Activated CD8-positive, alpha-beta memory T cell treated with anti-CD3 and anti-CD28 coated beads, Interleukin-2, amount 10 ng/mL, durations not matched to agents 7 days and 5 days (primary cell): Measurements from ENCODE around the gene GABRB2. TPM values are rescaled to one million over a fixed set of nuclear protein-coding genes. Genes with fewer than 3 reads are reported as not detected.

Source experiments
- ATAC-seq: fragments of 150-1000 bp; cut with Tn5 transposase; one replicate; pipeline ENCODE4 v1.10.0; 2021; ENCODE audit warnings: moderate library complexity
- CTCF ChIA-PET: fragments of 350-600 bp; sonication (Branson Sonifier 250); formaldehyde crosslinking; loops from one replicate; lab custom pipeline; 2021; ENCODE audit warnings: antibody characterized with exemption; lab: Charles Lee
- DNase-seq: peaks from one replicate; pipeline ENCODE4 v3.0.0-alpha.2; 2020
- H3K27ac Mint-ChIP-seq: one replicate; pipeline ENCODE4 v1.8.0; 2021; ENCODE audit warnings: mild to moderate bottlenecking, mixed read lengths
- H3K27me3 Mint-ChIP-seq: one replicate; pipeline ENCODE4 v1.8.0; 2021; ENCODE audit warnings: mixed read lengths
- H3K36me3 Mint-ChIP-seq: one replicate; pipeline ENCODE4 v1.8.0; 2021; ENCODE audit warnings: mild to moderate bottlenecking, mixed read lengths
- H3K4me1 Mint-ChIP-seq: one replicate; pipeline ENCODE4 v1.8.0; 2021; ENCODE audit warnings: mixed read lengths
- H3K4me3 Mint-ChIP-seq: one replicate; pipeline ENCODE4 v1.8.0; 2021; ENCODE audit warnings: mild to moderate bottlenecking, moderate library complexity, mixed read lengths
- H3K9me3 Mint-ChIP-seq: one replicate; pipeline ENCODE4 v1.8.0; 2022; ENCODE audit warnings: low read depth, mixed read lengths
- total RNA-seq, 2 experiments: library from RNA; stranded (reverse); gene quantifications; one replicate each; pipeline ENCODE4 v1.2.3, GENCODE V29; 2021

The GABRB2 gene
- total RNA-seq, 2 experiments from 2014 or later: not detected

DNA sequence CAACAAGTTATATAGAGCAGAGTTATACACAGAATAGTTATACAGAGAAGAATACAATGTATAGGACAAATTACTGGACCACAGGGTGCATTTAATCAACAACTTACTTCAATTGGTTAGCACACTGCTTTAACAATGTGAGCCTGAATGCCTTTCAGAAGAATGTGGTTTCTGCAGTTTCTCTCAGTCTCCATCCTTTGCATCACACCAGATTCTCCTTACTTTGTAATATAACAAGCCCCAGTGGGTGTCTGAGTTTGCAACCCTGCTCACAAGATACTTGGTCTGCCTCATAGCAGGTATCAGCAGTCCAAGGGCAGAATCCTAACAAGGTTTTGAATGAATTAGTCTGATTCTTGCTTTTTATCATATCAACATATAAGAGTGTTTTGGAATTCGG, 114.6 kb downstream of the GABRB2 start:
- no peak overlapping the region for H3K27ac Mint-ChIP-seq
- H3K4me3 Mint-ChIP-seq: no peak overlapping the region
- DNase-seq (no peak), ATAC-seq (no peak)
- H3K4me1 Mint-ChIP-seq: no peaks in the 10 kb centered on the region
- H3K9me3 Mint-ChIP-seq: peaks cover 2% of the 10 kb centered on the region
- CTCF ChIA-PET: no interaction called here
- no peaks in the 10 kb centered on the region for H3K36me3 Mint-ChIP-seq
- no peaks in the 10 kb centered on the region for H3K27me3 Mint-ChIP-seq

DNA sequence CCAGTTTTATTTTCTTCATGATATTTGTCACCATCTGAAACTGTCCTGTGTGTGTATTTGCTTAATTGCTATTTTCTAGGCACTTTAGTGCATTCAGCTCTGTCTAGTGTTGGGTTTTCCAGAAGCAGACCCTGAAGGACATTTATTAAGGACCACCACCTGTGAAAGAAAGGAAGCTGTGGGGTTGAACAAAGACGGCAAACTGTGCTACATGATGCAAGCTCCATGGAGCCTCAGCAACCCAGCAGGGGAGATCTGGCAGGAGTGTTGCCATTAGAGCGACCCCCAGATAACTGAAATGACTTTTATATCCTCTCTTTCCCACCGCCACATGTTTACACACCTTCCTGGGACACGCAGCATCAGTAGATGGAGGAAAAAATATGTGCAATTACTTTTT, 125.5 kb downstream of the GABRB2 start:
- no peak for DNase-seq
- CTCF ChIA-PET: no interaction called here

DNA sequence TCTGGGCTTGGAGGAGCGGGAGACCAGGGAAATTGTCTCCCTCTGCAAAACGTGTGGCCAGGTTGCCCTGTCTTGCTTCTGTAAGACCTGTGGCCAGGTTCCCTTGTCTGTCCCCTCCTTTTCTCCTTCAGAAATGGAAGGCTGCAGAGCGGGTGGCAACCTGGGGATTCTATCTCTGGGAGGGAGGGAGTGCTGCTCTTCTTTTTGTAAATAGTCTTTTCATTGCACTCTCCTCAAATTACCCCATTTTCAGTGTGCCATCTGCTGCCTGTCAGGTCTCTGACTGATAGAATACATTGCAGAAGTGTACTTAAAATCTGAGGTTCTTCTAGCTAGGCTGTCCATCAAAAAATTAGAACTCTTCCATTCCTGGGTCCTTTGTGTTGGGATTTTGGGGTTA, 126.0 kb downstream of the GABRB2 start:
- Mint-ChIP-seq H3K27me3 (no peaks in the 10 kb centered on the region), H3K27ac (no peak overlapping the region), H3K36me3 (no peaks in the 10 kb centered on the region), H3K4me1 (no peaks in the 10 kb centered on the region), H3K9me3 (no peaks in the 10 kb centered on the region), H3K4me3 (no peak overlapping the region)
- ATAC-seq (no peak), DNase-seq (no peak)
- CTCF ChIA-PET: no interaction called here

More for the DNA sequence above, 125.5 kb downstream of the GABRB2 start:
- no peaks in the 10 kb centered on the region for H3K9me3 Mint-ChIP-seq
- H3K27me3 Mint-ChIP-seq: no peaks in the 10 kb centered on the region
- H3K27ac Mint-ChIP-seq: no peak overlapping the region
- H3K4me3 Mint-ChIP-seq: no peak overlapping the region
- H3K4me1 Mint-ChIP-seq: no peaks in the 10 kb centered on the region
- no peak for ATAC-seq
- H3K36me3 Mint-ChIP-seq: no peaks in the 10 kb centered on the region

DNA sequence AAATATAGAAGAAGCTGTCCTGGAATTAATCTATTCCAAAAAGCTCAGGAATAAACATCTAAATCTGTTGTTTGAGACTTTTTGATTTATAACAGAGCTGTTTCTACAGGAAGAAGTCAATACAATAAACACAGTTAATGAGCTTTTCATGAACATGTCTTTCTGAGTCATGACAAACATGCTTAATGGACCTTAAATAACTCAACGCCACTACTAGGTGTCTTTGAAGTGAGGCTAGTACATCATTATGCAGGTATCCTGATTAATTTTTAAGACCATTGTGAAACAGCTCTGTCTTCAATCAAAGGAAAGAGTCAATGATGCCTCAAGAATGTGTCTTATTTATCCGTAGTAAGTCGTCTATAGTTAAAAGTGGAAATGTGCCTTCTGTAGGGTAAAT, 131.6 kb downstream of the GABRB2 start:
- CTCF ChIA-PET: no interaction called here
- no peaks in the 10 kb centered on the region for H3K27me3 Mint-ChIP-seq
- H3K4me3 Mint-ChIP-seq: no peak overlapping the region
- peaks cover 2% of the 10 kb centered on the region for H3K9me3 Mint-ChIP-seq
- DNase-seq (no peak), ATAC-seq (no peak)
- H3K27ac Mint-ChIP-seq: no peak overlapping the region
- no peaks in the 10 kb centered on the region for H3K36me3 Mint-ChIP-seq
- no peaks in the 10 kb centered on the region for H3K4me1 Mint-ChIP-seq

DNA sequence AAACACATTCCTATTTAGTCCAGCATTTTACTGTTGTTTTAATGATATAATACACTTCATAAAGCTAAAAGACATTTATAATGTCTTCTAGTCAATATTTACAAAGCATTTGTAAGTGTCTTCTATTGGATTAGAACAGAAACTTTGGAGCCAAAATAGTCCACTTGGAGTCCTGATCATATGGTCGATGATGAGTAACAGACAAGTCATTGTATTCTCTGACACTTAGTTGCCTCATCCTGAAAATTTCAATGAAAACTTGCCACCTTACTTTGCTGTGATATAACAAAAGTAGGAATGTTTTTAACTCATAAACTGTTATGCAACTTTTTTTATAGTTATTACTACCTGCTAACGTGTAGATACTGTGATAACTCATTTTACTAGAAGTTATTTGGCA, 132.5 kb downstream of the GABRB2 start:
- no peak for DNase-seq
- H3K4me1 Mint-ChIP-seq: no peaks in the 10 kb centered on the region
- no peaks in the 10 kb centered on the region for H3K36me3 Mint-ChIP-seq
- no peak overlapping the region for H3K4me3 Mint-ChIP-seq
- H3K27me3 Mint-ChIP-seq: no peaks in the 10 kb centered on the region
- peaks cover 2% of the 10 kb centered on the region for H3K9me3 Mint-ChIP-seq
- CTCF ChIA-PET: no interaction called here
- ATAC-seq: no peak
- no peak overlapping the region for H3K27ac Mint-ChIP-seq

DNA sequence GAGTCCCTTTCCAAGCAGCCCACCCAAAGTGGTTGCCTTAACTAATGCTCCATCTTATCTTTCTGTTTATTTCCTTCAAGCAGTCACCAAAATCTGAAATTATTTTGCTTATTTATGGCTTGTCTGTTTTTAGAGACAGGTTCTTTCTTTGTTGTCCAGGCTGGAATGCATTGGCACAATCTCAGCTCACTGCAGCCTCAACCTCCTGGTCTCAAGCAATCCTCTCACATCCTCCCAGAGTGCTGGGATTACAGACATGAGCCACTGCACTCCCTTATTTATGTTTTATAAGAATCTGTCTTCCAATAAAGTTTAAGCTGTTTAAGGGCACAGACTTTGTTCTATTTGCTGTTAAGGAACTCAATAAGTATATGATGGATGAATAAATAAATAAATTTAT, 133.7 kb downstream of the GABRB2 start:
- CTCF ChIA-PET: no interaction called here
- no peak for ATAC-seq

DNA sequence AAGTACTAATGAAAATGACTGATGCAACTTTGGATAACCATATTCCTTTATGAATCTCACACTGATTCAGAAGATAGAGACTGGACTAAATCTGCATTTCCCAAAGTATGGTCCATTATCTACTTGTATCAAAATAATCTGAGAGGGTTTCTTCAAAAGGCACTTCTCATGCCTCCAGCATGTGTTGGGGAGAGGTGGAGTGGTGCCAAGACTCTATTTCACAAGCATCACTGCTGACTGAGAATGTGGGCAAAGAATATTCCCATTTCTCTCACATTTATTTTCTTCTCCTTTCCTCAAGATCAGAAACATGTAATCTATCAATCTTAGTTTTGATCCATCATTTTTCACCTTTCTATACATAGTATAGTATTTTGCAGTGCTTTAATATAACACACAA, 135.4 kb downstream of the GABRB2 start:
- H3K36me3 Mint-ChIP-seq: no peaks in the 10 kb centered on the region
- CTCF ChIA-PET: no interaction called here

More for the DNA sequence above, 133.7 kb downstream of the GABRB2 start:
- Mint-ChIP-seq H3K4me3 (no peak overlapping the region), H3K9me3 (peaks cover 2% of the 10 kb centered on the region), H3K4me1 (no peaks in the 10 kb centered on the region), H3K36me3 (no peaks in the 10 kb centered on the region), H3K27me3 (no peaks in the 10 kb centered on the region), H3K27ac (no peak overlapping the region)
- no peak for DNase-seq

DNA sequence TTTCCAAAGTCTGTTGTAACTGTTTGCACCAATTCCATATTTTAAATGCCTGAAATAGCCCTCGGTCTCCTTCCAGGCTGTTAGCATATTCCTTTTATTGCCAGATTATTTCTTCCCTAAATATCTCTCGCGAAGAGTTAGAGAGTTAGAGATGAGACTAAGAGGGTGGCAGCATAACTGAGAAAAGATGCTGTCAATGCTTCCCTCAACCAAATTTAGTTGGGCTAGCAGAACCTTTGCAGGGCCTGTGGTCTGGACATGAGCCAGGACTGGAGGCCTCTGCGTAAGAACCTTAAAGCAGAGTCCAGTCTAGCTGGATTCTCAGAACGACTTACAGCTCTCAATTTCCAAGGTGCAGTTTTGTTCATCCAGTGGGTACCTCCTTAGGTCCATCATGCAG, 135.9 kb downstream of the GABRB2 start:
- H3K36me3 Mint-ChIP-seq: no peaks in the 10 kb centered on the region
- DNase-seq: no peak
- CTCF ChIA-PET: no interaction called here
- H3K4me3 Mint-ChIP-seq: no peak overlapping the region
- H3K9me3 Mint-ChIP-seq: peaks cover 2% of the 10 kb centered on the region
- no peak for ATAC-seq
- H3K4me1 Mint-ChIP-seq: no peaks in the 10 kb centered on the region
- H3K27me3 Mint-ChIP-seq: no peaks in the 10 kb centered on the region
- H3K27ac Mint-ChIP-seq: no peak overlapping the region

More for the DNA sequence above, 135.4 kb downstream of the GABRB2 start:
- Mint-ChIP-seq H3K4me1 (no peaks in the 10 kb centered on the region), H3K27ac (no peak overlapping the region), H3K4me3 (no peak overlapping the region), H3K9me3 (peaks cover 2% of the 10 kb centered on the region), H3K27me3 (no peaks in the 10 kb centered on the region)
- no peak for DNase-seq
- ATAC-seq: no peak

DNA sequence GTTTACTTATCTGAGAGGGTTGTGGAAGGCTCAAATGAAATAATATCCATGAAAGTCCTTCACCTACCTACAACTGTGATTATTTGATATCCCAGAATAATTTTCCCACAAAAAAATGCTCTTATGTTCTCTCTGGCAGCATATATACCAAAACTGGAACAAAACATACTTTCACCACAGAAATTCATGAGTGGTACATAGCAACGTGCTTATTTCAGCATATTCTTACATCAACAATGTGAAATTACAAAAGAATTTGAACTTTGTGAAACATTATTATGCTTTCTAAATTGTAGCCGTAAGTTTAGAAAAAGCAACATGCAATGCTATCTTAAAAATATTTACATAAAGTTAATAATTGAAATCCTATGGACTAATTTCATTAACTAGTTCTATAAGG, 137.1 kb downstream of the GABRB2 start:
- no peak for ATAC-seq
- Mint-ChIP-seq H3K36me3 (no peaks in the 10 kb centered on the region), H3K27ac (no peak overlapping the region), H3K27me3 (no peaks in the 10 kb centered on the region), H3K4me3 (no peak overlapping the region), H3K4me1 (no peaks in the 10 kb centered on the region), H3K9me3 (no peaks in the 10 kb centered on the region)
- CTCF ChIA-PET: no interaction called here
- no peak for DNase-seq

DNA sequence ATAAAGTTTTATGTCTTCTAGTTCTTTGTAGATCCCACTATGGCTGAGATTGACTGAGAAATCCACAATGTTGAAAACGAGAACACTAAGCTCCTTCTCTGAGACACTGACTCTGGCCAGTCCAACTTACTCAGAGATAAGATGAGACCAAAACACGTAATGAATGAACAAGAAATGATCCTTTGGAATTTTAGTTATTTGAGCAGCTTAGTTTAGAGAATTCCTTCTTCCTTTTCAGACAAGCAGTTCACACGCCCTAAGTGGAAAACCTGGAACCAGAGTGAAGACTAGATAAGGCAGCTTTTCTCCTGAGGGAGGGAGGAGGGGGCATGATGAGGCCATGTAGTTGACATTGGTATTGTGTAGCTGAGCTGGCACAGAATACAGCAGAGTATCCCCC, 139.6 kb downstream of the GABRB2 start:
- Mint-ChIP-seq H3K27ac (no peak overlapping the region), H3K4me3 (no peak overlapping the region), H3K9me3 (no peaks in the 10 kb centered on the region), H3K27me3 (no peaks in the 10 kb centered on the region), H3K36me3 (no peaks in the 10 kb centered on the region), H3K4me1 (no peaks in the 10 kb centered on the region)
- DNase-seq: no peak
- CTCF ChIA-PET: no interaction called here
- no peak for ATAC-seq

DNA sequence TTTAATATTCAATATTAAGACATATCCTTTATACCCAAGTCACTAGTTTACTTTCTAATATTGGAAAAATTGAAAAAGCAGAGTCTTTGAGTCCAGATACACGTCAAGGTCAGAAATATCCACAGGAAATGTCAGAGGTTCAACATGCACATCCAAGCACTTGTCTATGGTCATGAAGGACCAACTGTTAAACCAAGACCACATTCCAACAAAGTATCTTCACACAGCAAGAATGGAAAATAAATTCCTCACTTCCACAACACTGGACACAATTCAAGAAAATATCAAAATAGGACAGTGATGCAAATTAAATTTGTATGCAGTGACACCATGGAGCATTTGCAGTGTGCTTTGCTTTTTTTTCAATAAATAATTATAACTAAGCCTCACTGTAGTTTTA, 142.5 kb downstream of the GABRB2 start:
- H3K4me1 Mint-ChIP-seq: no peaks in the 10 kb centered on the region
- ATAC-seq: no peak
- no peaks in the 10 kb centered on the region for H3K9me3 Mint-ChIP-seq
- no peaks in the 10 kb centered on the region for H3K36me3 Mint-ChIP-seq
- H3K27me3 Mint-ChIP-seq: no peaks in the 10 kb centered on the region
- no peak overlapping the region for H3K27ac Mint-ChIP-seq
- CTCF ChIA-PET: no interaction called here
- DNase-seq: no peak
- H3K4me3 Mint-ChIP-seq: no peak overlapping the region

DNA sequence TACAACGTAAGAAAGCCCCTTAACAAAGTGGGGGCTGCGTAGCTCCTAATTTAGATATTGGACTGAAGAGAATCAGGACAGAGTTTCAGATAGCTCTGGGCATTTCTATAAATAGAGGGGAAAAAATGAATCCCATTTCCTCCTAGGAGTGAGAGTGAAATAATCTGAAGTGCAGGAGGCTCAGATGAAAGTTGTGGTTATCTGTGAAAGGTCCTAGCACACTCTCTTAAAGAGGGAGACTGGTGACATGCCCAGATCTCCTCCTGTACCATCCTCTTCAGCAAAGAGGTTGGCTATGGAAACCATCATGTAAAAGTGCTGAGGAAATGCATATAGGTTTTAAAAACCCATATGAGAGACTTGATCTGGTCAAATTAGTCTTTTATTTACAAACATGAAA, 143.4 kb downstream of the GABRB2 start:
- DNase-seq (no peak), ATAC-seq (no peak)
- CTCF ChIA-PET: no interaction called here
- no peaks in the 10 kb centered on the region for H3K27me3 Mint-ChIP-seq
- no peak overlapping the region for H3K4me3 Mint-ChIP-seq
- no peaks in the 10 kb centered on the region for H3K9me3 Mint-ChIP-seq
- H3K4me1 Mint-ChIP-seq: no peaks in the 10 kb centered on the region
- H3K27ac Mint-ChIP-seq: no peak overlapping the region
- no peaks in the 10 kb centered on the region for H3K36me3 Mint-ChIP-seq

DNA sequence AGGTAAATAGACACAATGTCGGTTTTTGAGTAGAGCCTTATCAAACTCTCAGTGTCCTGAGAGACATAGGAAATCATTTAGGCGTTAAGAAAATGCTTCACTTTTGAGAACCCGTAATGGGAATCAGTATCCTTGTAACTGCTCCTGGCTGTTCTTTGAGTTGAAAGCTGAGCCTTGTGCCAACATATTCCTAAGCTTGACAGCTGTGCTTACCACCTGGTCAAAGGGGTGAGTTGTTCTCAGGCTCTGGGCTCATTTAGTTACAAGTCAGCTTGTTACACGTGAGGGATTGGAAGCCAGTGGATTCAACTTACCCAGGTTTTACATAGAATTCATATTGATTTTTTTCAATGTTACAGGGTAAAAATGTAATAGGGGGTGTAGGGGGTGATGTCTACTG, 145.9 kb downstream of the GABRB2 start:
- no peak overlapping the region for H3K4me3 Mint-ChIP-seq
- no peak overlapping the region for H3K27ac Mint-ChIP-seq
- no peaks in the 10 kb centered on the region for H3K27me3 Mint-ChIP-seq
- ATAC-seq (no peak), DNase-seq (no peak)
- H3K9me3 Mint-ChIP-seq: no peaks in the 10 kb centered on the region
- H3K4me1 Mint-ChIP-seq: no peaks in the 10 kb centered on the region
- H3K36me3 Mint-ChIP-seq: no peaks in the 10 kb centered on the region
- CTCF ChIA-PET: no interaction called here

DNA sequence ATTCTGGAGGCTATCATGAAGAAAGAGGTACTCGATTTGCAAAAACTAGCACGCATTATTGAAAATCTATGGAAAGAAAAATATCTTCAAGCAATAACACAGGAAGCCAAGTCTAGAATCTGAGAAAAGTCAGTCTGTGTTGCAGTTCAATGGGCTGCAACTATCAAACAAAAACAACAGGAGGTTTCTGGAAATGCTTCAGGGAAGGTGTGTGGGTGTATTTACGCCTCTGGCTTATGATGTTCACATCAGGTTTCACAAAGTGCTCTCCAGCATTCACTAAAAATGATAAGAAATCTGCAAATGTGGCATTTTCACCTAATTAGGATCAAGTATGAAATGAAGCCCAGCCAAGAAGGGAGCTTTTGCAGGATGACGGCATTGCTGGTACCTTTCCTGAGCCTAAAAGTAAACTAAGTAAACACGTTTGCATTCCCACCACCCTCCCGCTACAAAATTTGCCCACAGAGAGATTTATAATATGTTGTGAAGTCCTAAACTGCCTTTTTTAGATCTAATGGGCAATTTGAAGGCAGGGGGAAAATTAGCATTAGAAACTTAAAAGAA, 146.4 kb downstream of the GABRB2 start:
- Mint-ChIP-seq H3K27ac (no peak overlapping the region), H3K4me1 (no peaks in the 10 kb centered on the region), H3K36me3 (no peaks in the 10 kb centered on the region), H3K4me3 (no peak overlapping the region), H3K27me3 (no peaks in the 10 kb centered on the region), H3K9me3 (no peaks in the 10 kb centered on the region)
- ATAC-seq: no peak
- no peak for DNase-seq
- CTCF ChIA-PET: no interaction called here

DNA sequence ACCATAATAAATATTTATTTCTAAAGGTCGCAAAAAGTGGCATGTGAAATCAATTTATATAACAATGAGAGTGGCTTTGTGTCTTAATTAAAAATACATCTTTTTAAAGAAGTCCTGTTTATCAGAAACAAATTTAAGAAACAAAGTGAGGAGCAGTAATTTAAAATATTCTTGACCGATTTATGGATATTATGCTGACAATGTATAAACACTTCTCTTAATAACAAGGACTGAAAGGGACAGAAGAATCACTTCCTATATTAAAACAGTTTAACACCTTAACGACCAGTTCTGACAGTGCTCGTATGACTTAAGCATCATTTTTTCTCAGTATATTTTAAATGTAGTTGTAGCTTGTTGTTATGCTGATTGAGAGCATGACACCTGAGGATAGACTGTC, 149.1 kb downstream of the GABRB2 start:
- Mint-ChIP-seq H3K4me3 (no peak overlapping the region), H3K4me1 (no peaks in the 10 kb centered on the region), H3K27me3 (no peaks in the 10 kb centered on the region), H3K27ac (no peak overlapping the region), H3K9me3 (no peaks in the 10 kb centered on the region), H3K36me3 (no peaks in the 10 kb centered on the region)
- CTCF ChIA-PET: no interaction called here
- DNase-seq (no peak), ATAC-seq (no peak)
